ENCODE measurements around the gene EIF4G3. TPM values are rescaled to one million over a fixed set of nuclear protein-coding genes. Genes with fewer than 3 reads are reported as not detected.

The EIF4G3 gene, protein sequence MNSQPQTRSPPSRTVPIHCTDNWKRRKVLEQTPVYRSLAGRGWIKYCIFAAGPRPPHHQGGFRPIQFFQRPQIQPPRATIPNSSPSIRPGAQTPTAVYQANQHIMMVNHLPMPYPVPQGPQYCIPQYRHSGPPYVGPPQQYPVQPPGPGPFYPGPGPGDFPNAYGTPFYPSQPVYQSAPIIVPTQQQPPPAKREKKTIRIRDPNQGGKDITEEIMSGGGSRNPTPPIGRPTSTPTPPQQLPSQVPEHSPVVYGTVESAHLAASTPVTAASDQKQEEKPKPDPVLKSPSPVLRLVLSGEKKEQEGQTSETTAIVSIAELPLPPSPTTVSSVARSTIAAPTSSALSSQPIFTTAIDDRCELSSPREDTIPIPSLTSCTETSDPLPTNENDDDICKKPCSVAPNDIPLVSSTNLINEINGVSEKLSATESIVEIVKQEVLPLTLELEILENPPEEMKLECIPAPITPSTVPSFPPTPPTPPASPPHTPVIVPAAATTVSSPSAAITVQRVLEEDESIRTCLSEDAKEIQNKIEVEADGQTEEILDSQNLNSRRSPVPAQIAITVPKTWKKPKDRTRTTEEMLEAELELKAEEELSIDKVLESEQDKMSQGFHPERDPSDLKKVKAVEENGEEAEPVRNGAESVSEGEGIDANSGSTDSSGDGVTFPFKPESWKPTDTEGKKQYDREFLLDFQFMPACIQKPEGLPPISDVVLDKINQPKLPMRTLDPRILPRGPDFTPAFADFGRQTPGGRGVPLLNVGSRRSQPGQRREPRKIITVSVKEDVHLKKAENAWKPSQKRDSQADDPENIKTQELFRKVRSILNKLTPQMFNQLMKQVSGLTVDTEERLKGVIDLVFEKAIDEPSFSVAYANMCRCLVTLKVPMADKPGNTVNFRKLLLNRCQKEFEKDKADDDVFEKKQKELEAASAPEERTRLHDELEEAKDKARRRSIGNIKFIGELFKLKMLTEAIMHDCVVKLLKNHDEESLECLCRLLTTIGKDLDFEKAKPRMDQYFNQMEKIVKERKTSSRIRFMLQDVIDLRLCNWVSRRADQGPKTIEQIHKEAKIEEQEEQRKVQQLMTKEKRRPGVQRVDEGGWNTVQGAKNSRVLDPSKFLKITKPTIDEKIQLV (N-terminal part only)
- 99.6 and 192 TPM in 2 replicates for total RNA-seq (2011; cell fraction: chromatin; rRNA removed; ENCODE audit: low replicate concordance)
- 45.0 and 54.6 TPM in 2 replicates for total RNA-seq (2011; cell fraction: nucleolus; rRNA removed)
- total RNA-seq (2011; cell fraction: nucleoplasm; rRNA removed) = 105 and 159 TPM in 2 replicates
- total RNA-seq (2014; rRNA removed) (19.0 and 19.7 TPM in 2 replicates), total RNA-seq (2014; rRNA removed; fragmentation: Illumina TruSeq; extraction: Trizol) (31.2 and 32.8 TPM in 2 replicates), total RNA-seq (2015; rRNA removed; fragmentation: Illumina TruSeq; extraction: Trizol) (29.7 and 33.1 TPM in 2 replicates), total RNA-seq (2021) (35.9 and 38.7 TPM in 2 replicates), polyA plus RNA-seq (2011; rRNA removed) (32.1 and 39.1 TPM in 2 replicates), polyA plus RNA-seq (2014; fragmentation: Illumina TruSeq; extraction: Trizol) (34.5 and 40.5 TPM in 2 replicates), polyA plus RNA-seq (2014; fragmentation: Nextera tagmentation; extraction: Ambion mirVana) (10 to 100 TPM in 1 of 2 experiments, 1 to 10 TPM in 1; 6.7 to 10.1 TPM), polyA plus RNA-seq (2014; rRNA removed) (36.3 and 38.0 TPM in 2 replicates), polyA minus RNA-seq (2011; rRNA and poly(A)+ RNA removed) (39.2 and 45.5 TPM in 2 replicates), Bru-seq, nascent RNA (percentile 75 among the genes with signal in this experiment), BruChase-seq, experiment 1, labeled RNA remaining after a 2-hour chase (percentile 73 among the genes with signal in this experiment), BruChase-seq, experiment 2, labeled RNA remaining after a 6-hour chase (percentile 69 among the genes with signal in this experiment)
- polyA plus RNA-seq (2011; cell fraction: cytosol; rRNA removed) = 31.9 and 38.3 TPM in 2 replicates
- 64.3 and 72.5 TPM in 2 replicates for polyA plus RNA-seq (2011; cell fraction: nucleus; rRNA removed)
- polyA plus RNA-seq (2012) = 25.9 and 36.4 TPM in 2 replicates
- polyA minus RNA-seq (2011; cell fraction: cytosol; rRNA and poly(A)+ RNA removed) = 17.7 and 22.1 TPM in 2 replicates
- 27.6 and 40.3 TPM in 2 replicates for polyA minus RNA-seq (2011; cell fraction: nucleus; rRNA and poly(A)+ RNA removed)
- long read RNA-seq, experiment 1, transcript EIF4G3-213 (2 exons, 1,343 nt) = major isoform, 10 of 68 reads
- long read RNA-seq, experiment 1, partial matches to known transcripts = 26 of 68 reads
- long read RNA-seq, experiment 1, other reads (novel, unspliced or antisense) = 32 of 68 reads
- long read RNA-seq, experiment 2, transcript EIF4G3-213 (2 exons, 1,343 nt) = major isoform, 7 of 31 reads
- long read RNA-seq, experiment 2, partial matches to known transcripts = 10 of 31 reads
- long read RNA-seq, experiment 2, other reads (novel, unspliced or antisense) = 14 of 31 reads
- long read RNA-seq, experiment 3, partial matches to known transcripts = 3 of 6 reads
- long read RNA-seq, experiment 3, other reads (novel, unspliced or antisense) = 3 of 6 reads

DNA sequence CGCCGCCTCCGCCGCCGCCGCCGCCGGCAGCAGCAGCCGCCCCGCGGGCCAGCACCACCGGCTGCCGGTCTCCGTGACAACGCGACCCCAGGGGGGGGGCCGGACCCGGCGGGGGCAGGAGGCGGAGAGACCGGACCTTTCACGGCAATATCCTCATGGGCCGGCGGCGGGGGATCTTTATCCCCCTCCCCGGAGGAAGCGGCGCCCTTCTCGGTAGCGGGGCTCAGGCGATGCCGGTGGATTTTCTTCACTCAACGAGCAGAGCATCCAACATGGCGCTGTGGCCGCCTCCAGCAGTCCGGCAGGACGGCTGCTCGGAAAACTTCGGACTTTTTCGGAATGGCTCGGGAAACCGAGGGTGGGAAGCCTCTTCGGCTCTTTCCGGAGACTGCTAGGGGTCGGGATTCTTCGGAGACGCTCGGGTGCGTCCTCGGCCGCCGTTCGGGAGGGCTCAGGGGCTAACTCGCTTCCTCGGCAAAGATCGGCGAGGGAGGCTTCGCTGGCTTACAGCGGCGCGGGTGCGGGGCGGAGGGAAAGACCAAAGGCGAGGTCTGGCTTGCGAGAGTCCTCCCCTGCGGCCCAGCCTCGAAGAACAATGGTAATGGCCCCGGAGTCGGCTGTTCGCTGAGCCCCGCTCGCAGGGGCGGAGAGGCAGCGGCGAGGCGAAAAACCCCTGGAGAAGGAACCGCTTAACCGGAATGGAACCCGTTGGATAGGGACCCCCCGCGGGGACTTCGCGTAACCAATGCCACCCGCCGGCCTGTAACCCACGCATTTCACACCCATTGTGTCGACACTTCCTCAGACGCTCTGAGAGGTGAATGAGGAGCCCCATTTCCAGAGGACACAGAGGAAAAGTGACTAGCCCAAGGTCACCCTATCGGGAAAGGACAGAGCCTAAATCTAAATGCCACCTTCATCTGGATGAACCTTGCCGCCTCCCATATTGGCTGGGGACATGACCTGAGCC, at the start of gene EIF4G3:
TSS of gene EIF4G3 (minus strand) at position 312 of the 970 bp plus-strand sequence. CDS start 174,155 bp downstream, outside the sequence.
- 7% methylated on average over 65 of the region's 90 CpGs for WGBS (ENCODE audit: insufficient coverage, low coverage, missing lambda C conversion rate)
- in situ Hi-C loops (cut with MboI) (no loop called here), intact Hi-C loops (cut with micrococcal nuclease) (loop anchor here (5.0 kb wide), 1 partner anchor 390 kb away; the partner anchor contains the start of gene HP1BP3)
- TF ChIP-seq CC2D1A (IDR thresholded peaks at IDR 0.05) = 0 out of 2 replicates have a peak, but pooled peaks have one; percentile 47
- TF ChIP-seq DLX4 (CRISPR knock-in tag; IDR thresholded peaks at IDR 0.05) = no peak
- TF ChIP-seq GABPB2 (CRISPR knock-in tag; conservative IDR thresholded peaks at IDR 0.05) = no peak
- TF ChIP-seq MAZ (CRISPR knock-in tag; conservative IDR thresholded peaks at IDR 0.05 in 1 of 2, IDR thresholded peaks at IDR 0.05 in 1 of 2) = peak; percentile 91 to 94
- no peak for TF ChIP-seq ETV6 (IDR thresholded peaks at IDR 0.05; ENCODE audit: borderline replicate concordance in 1 of 2, low read depth in 2 of 2, low read length in 1 of 2)
- TF ChIP-seq ETV6 (CRISPR knock-in tag; IDR thresholded peaks at IDR 0.05; ENCODE audit: borderline replicate concordance) = no peak
- no peak for TF ChIP-seq ZFP36 (IDR thresholded peaks at IDR 0.05; ENCODE audit: low read depth, low read length, partially characterized antibody)
- TF ChIP-seq FOXA1 (IDR thresholded peaks at IDR 0.05; ENCODE audit: borderline replicate concordance) = no peak

More for the DNA sequence above, at the start of gene EIF4G3:
- DNase-seq (ENCODE audit: extremely low read depth in 1 of 4, low spot score in 3 of 4) (peak; percentile 95 to 99 (median 98)), FAIRE-seq (peak; percentile 99), ATAC-seq (peak; percentile 99)
- Histone ChIP-seq H3K4me2 (ENCODE audit: insufficient read depth, low read length) (peak within 1 kb of the TSS; percentile 83), H3K4me1 (replicated peaks in 1 of 2; ENCODE audit: control insufficient read depth in 2 of 2, insufficient read depth in 2 of 2, low read length in 2 of 2) (peaks cover 16 to 20% of the 10 kb centered on the region in 2 experiments; a peak in 4 of 5 replicates), H3K4me3 (peak within 1 kb of the TSS; percentile 88), H3K36me3 (ENCODE audit: control insufficient read depth, insufficient read depth, low read length) (0 out of 3 replicates have a peak, but pooled peaks cover 8% of the 10 kb centered on the region), H2AFZ (ENCODE audit: low read depth, low read length) (peak within 1 kb of the TSS; percentile 97), H3K9me3 (replicated peaks; ENCODE audit: control insufficient read depth, insufficient read depth, low read depth, low read length) (no peaks in the 10 kb centered on the region), H4K20me1 (replicated peaks; ENCODE audit: control insufficient read depth, insufficient read depth, low read length) (peaks cover 8% of the 10 kb centered on the region), H3K79me2 (ENCODE audit: control insufficient read depth, insufficient read depth, low read length) (peaks cover 32% of the 10 kb centered on the region), H3K9ac (ENCODE audit: insufficient read depth in 1 of 2, low read depth in 2 of 2, low read length in 2 of 2) (peak within 1 kb of the TSS; percentile 81 to 97), H3K27ac (ENCODE audit: extremely low read depth, low read depth, low read length) (peak within 1 kb of the TSS; percentile 83), H3K9me1 (ENCODE audit: control insufficient read depth, insufficient read depth, low read length) (no peaks in the 10 kb centered on the region), H3K27me3 (ENCODE audit: control insufficient read depth in 2 of 2, insufficient read depth in 2 of 2, low read length in 2 of 2) (no peaks in the 10 kb centered on the region)
- BruUV-seq (replicated peaks) = TSS peak; percentile 98
- ChIA-PET CTCF (ENCODE audit: low intra/inter-chr PET ratio) (no interaction called here), POLR2A (interaction anchor here (0.6 to 2.1 kb wide), 4 partner anchors 12 to 341 kb away, joined by 3 to 10 read pairs (median 3); no protein-coding TSS in a partner anchor)

Measured in K562 (cell line).